Fibroblast of villous mesenchyme (primary cell): ENCODE results near the gene BMERB1. TPM values are rescaled to one million over a fixed set of nuclear protein-coding genes. Genes with fewer than 3 reads are reported as not detected.
"Not testable (repeated sequence)": the region's sequence is repeated elsewhere in the genome, so short reads cannot be mapped to it uniquely, and the experiment has no call there.

Experiments
- DNase-seq: peaks from one replicate; pipeline ENCODE4 v3.0.0-alpha.2; 2010; ENCODE audit warnings: low read depth
- H3K4me3 ChIP-seq: 2 replicates; pipeline ENCODE4 v1.5.1; 2011; ENCODE audit warnings: low read depth, mild to moderate bottlenecking, low read length
- total RNA-seq: library from RNA; depleted of rRNA; stranded (reverse); fragments of >200 nt; gene quantifications from 2 replicates; pipeline ENCODE4 v1.2.3, GENCODE V29; 2012
- TF ChIP-seq, protein P1 (sequence below): IDR thresholded peaks from 2 replicates; pipeline ENCODE4 v1.5.1; 2012; ENCODE audit warnings: low read depth, mild to moderate bottlenecking, low read length; ENCODE audit not compliant: insufficient read depth

Gene BMERB1
- total RNA-seq, 1 donor: 44.0 TPM

DNA sequence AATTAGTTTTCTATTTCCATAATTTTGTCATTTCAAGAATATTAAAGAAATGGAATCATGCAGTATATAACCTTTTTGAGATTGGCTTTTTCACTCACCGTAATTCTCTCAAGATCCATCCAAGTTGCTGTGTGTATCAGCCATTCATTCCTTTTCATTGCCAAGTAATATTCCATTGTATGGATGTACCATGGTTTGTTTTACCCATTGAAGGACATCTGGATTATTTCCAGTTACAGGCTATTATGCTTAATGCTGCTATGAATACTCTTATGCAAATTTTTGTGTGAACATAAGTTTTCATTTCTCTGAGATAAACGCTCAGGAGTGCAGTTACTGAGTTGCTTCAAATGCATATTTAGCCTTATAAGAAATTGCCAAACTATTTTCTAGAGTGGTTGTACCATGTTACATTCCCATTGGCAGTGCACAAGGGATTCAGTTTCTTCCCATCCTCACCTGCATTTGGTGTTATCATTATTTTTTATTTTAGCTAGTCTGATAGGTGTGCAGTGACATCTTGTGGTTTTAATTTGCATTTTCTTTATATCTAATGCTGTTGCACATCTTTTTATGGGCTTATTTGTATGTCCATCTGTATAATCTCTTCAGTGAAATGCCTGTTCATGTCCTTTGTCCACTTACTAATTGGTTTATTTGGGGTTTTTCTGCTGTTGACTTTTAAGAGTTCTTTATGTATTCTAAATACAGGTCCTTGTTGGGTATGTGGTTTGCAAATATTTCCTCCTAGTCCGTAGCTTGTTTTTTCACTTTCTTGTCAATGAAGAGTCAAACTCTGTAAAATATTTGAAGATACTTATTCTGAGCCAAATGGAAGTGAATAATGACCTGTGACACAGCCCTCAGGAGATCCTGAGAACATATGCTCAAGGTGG is 32.7 kb downstream of the BMERB1 start:
- peak; percentile 13 for DNase-seq
- no peak overlapping the region for H3K4me3 ChIP-seq
- TF ChIP-seq, protein P1, sequence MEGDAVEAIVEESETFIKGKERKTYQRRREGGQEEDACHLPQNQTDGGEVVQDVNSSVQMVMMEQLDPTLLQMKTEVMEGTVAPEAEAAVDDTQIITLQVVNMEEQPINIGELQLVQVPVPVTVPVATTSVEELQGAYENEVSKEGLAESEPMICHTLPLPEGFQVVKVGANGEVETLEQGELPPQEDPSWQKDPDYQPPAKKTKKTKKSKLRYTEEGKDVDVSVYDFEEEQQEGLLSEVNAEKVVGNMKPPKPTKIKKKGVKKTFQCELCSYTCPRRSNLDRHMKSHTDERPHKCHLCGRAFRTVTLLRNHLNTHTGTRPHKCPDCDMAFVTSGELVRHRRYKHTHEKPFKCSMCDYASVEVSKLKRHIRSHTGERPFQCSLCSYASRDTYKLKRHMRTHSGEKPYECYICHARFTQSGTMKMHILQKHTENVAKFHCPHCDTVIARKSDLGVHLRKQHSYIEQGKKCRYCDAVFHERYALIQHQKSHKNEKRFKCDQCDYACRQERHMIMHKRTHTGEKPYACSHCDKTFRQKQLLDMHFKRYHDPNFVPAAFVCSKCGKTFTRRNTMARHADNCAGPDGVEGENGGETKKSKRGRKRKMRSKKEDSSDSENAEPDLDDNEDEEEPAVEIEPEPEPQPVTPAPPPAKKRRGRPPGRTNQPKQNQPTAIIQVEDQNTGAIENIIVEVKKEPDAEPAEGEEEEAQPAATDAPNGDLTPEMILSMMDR: peak; percentile 15

DNA sequence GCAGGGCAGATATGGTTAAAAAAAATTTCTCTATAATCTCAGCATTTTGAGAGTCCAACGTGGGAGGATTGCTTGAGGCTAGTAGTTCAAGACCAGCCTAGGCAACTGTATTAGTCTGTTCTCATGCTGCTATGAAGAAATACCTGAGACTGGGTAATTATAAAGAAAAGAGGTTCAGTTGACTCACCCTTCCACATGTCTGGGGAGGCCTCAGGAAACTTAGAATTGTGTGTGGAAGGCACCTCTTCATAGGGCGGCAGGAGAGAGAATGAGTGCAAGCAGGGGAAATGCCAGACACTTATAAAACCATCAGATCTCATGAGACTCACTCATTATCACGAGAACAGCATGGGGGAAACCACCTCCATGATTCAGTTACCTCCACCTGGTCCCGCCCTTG is 42.6 kb downstream of the BMERB1 start:
- not testable (repeated sequence) for DNase-seq, H3K4me3 ChIP-seq

DNA sequence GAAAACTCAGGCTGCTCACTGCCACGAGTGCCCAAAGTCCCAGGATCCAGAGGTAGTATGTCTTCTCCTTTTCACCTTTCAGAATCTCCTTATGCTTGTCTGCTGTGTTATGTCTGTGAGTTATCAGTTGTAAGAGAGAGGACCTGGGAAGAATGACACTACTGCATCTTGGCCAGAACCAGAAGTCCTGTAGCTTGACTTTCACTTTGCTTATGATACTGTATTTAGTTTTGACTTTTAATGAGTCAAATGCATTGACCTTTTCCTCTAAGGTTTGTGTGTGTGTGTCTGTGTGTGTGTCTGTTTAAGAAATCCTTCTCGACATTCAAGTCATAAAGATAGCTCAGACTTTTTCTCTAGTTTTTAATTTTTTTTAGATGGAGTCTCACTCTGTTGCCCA is 43.4 kb downstream of the BMERB1 start:
- no peak overlapping the region for H3K4me3 ChIP-seq
- DNase-seq: peak; percentile 58
- TF ChIP-seq, protein P1: no peak

DNA sequence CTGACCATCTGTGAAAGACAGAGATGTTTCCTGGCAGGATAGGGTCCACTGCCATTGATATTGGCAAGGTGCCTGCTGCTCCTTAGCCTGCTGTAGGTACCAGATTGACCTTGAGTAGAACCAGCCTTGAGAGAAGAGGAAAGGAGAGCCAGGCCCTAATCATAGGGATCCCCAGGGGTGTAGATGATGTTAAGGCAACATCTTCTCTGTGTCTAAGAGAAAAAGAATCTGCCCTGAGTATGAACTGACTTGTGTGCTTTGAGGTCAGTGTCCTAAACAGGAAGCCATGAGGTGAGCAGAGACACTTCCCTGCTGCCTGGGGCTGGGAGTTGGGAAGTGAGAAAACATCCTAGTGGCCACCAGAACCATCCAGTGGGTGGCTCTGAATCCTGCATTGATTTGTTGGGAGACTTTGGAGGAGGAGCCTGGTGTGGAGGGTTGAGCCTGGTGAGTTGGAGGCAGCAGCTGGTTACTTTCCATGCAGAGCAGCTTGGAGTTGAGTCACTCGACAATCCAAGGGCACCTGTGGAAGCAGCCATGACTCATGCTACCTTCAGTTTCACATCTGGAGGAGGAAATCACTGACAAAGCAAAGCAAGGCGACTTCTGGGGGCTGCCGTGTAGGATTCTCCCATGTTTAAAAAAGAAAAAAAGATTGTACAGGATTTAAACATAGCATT is 47.8 kb downstream of the BMERB1 start:
- no peak overlapping the region for H3K4me3 ChIP-seq
- TF ChIP-seq, protein P1: peak; percentile 15
- peak; percentile 97 for DNase-seq

DNA sequence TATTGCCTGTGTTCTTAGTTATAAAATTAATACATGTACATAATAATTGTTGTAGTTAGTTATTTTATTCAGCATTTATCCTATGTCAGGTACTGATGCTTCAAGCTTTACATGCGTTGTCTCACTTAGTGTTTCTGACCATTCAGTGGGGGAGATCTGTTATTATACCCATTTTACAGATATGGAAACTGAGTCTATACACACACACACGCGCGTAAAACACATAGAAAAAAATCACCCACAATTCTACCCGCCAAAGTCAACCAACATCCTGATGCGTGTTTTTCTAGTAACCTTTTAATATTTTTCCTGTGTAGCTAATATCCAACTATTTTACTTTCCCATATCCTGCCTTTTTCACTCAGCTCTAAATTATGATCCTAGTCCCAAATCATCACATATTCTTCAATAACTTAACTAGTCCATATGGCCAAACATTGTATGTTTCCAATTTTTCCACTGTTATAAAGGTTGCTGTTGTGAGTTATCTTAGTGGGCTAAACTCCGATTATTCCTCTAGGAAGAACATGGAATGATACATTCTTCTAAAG is 48.4 kb downstream of the BMERB1 start:
- DNase-seq: no peak
- no peak overlapping the region for H3K4me3 ChIP-seq
- TF ChIP-seq, protein P1: no peak

DNA sequence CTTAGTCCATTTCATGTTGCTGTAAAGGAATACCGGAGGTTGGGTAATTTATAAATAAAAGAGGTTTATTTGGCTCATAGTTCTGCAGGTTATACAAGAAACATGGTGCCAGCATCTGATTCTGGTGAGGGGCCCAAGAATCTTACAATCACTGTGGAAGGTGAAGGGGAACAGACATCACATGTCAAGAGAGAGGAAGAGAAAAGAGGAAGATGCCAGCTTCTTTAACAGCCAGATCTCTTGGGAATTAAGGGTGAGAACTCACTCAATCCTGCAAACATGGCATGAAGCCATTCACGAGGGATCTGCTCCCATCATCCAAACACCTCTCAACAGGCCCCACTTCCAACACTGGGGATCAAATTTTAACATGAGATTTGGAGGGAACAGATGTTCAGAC is 49.5 kb downstream of the BMERB1 start:
- no peak for DNase-seq
- TF ChIP-seq, protein P1: no peak
- H3K4me3 ChIP-seq: no peak overlapping the region

DNA sequence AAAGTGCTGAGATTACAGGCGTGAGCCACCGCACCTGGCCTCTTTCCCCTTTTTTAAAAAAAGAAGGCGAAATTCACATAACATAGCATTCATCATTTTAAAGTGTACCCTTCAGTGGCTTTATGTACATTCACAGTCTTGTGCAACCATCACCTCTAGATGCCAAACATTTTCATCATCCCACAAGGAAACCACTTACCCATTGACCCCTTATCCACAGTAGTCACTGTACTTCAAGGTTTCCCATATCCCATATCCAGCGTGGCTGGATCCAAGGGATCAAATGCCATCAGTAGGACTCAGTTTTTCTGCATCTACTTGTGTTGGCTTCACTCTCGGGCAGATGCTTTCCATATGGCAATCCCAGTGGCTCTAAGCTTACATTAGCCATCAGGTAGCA is 50.3 kb downstream of the BMERB1 start:
- H3K4me3 ChIP-seq: no peak overlapping the region
- peak; percentile 74 for DNase-seq
- TF ChIP-seq, protein P1: no peak
